Progenitor cell of endocrine pancreas (in vitro differentiated cells): ENCODE measurements around the gene C3orf22. TPM values are rescaled to one million over a fixed set of nuclear protein-coding genes. Genes with fewer than 3 reads are reported as not detected.

Experiments
- DNase-seq: peaks from one replicate; pipeline ENCODE4 v3.0.0; 2021; ENCODE audit warnings: low spot score; ENCODE audit not compliant: unreplicated experiment
- H3K27ac Mint-ChIP-seq: 2 replicates; pipeline ENCODE4 v1.8.0; 2021; ENCODE audit warnings: mild to moderate bottlenecking, moderate library complexity, mixed read lengths
- H3K27me3 Mint-ChIP-seq: 2 replicates; pipeline ENCODE4 v1.8.0; 2021; ENCODE audit warnings: mixed read lengths
- H3K36me3 Mint-ChIP-seq: 2 replicates; pipeline ENCODE4 v1.8.0; 2022; ENCODE audit warnings: mixed read lengths; ENCODE audit not compliant: insufficient read depth
- H3K4me1 Mint-ChIP-seq: 2 replicates; pipeline ENCODE4 v1.8.0; 2021; ENCODE audit warnings: low read depth, mixed read lengths
- H3K4me3 Mint-ChIP-seq: 2 replicates; pipeline ENCODE4 v1.8.0; 2021; ENCODE audit warnings: low read depth, mild to moderate bottlenecking, moderate library complexity, mixed read lengths
- H3K9me3 Mint-ChIP-seq: 2 replicates; pipeline ENCODE4 v1.8.0; 2021; ENCODE audit warnings: low read depth, mixed read lengths
- total RNA-seq: library from RNA; stranded (reverse); gene quantifications from 2 replicates; pipeline ENCODE4 v1.2.1, GENCODE V29; 2021
- TF ChIP-seq, protein P1 (sequence below): fragments of 200-600 bp; sonication (generic); IDR thresholded peaks from one replicate; pipeline ENCODE4 v1.5.0; 2021; ENCODE audit warnings: antibody characterized with exemption, mild to moderate bottlenecking; ENCODE audit not compliant: unreplicated experiment

The C3orf22 gene
- total RNA-seq, 1 donor from 2014 or later, result 0.26 TPM

DNA sequence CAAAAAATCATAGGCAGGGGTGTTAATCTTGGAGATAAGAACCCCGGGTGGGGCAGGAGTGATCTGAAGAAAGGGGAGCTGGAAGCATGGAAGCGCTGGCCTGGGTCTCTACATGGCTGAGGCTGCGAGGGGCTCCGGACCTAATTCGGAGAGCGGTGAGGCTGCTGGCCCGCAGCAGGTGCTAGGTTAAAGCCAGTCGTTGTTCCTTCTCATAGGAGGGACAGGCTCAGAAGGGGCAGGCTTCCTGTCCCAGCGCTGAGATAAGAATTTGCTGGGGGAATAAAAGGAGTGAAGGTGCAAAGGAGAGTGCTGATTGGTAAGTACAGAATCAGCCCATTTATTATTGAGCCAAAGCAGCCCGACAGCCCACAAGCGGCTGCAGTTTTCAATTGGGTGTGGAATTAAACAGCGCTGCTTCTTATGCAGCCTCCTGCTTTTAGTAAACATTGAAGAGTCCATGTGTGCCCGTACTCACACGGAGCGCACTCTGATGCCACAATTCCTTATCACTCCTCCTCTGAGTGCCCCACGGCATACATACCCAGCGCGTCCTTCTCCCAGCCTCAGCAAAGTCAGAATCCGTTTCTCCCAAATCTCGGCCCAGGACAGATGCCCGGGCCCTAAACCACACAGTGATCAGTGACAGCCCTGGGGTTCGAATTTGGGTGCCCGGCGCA, 17.6 kb downstream of the C3orf22 start:
- TF ChIP-seq, protein P1, sequence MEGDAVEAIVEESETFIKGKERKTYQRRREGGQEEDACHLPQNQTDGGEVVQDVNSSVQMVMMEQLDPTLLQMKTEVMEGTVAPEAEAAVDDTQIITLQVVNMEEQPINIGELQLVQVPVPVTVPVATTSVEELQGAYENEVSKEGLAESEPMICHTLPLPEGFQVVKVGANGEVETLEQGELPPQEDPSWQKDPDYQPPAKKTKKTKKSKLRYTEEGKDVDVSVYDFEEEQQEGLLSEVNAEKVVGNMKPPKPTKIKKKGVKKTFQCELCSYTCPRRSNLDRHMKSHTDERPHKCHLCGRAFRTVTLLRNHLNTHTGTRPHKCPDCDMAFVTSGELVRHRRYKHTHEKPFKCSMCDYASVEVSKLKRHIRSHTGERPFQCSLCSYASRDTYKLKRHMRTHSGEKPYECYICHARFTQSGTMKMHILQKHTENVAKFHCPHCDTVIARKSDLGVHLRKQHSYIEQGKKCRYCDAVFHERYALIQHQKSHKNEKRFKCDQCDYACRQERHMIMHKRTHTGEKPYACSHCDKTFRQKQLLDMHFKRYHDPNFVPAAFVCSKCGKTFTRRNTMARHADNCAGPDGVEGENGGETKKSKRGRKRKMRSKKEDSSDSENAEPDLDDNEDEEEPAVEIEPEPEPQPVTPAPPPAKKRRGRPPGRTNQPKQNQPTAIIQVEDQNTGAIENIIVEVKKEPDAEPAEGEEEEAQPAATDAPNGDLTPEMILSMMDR, result no peak
- H3K4me1 Mint-ChIP-seq, result peaks cover 8% of the 10 kb centered on the region
- H3K9me3 Mint-ChIP-seq, result no peaks in the 10 kb centered on the region
- H3K27ac Mint-ChIP-seq, result no peak overlapping the region
- H3K4me3 Mint-ChIP-seq, result no peak overlapping the region
- H3K36me3 Mint-ChIP-seq, result peaks cover 1% of the 10 kb centered on the region
- peak; percentile 3 for DNase-seq
- H3K27me3 Mint-ChIP-seq, result peaks cover 5% of the 10 kb centered on the region

DNA sequence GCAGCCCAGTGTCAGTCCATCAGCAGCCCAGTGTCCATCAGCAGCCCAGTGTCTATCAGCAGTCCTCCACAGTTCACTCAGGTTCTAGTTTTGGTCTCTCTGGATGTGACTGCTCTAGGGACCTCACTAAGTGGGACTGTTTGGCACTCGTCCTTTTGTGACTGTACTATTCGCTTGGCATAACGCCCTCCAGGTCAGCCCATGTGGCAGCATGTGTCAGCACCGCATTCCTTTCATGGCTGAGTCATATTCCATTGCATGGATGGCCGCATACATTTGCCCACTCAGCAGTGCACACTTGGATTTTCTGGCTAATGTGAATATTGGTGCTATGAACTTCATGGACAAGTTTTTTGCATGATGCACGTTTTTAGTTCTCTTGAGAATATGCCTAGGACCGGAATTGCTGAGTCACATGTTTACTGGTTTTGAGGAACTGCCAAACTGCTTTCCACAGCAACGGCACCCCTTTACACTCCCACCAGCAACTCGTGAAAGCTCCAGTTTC, 18.3 kb downstream of the C3orf22 start:
- peaks cover 1% of the 10 kb centered on the region for H3K36me3 Mint-ChIP-seq
- peaks cover 8% of the 10 kb centered on the region for H3K4me1 Mint-ChIP-seq
- TF ChIP-seq, protein P1, result no peak
- no peak overlapping the region for H3K27ac Mint-ChIP-seq
- H3K9me3 Mint-ChIP-seq, result no peaks in the 10 kb centered on the region
- no peak overlapping the region for H3K4me3 Mint-ChIP-seq
- peaks cover 5% of the 10 kb centered on the region for H3K27me3 Mint-ChIP-seq
- peak; percentile 4 for DNase-seq

DNA sequence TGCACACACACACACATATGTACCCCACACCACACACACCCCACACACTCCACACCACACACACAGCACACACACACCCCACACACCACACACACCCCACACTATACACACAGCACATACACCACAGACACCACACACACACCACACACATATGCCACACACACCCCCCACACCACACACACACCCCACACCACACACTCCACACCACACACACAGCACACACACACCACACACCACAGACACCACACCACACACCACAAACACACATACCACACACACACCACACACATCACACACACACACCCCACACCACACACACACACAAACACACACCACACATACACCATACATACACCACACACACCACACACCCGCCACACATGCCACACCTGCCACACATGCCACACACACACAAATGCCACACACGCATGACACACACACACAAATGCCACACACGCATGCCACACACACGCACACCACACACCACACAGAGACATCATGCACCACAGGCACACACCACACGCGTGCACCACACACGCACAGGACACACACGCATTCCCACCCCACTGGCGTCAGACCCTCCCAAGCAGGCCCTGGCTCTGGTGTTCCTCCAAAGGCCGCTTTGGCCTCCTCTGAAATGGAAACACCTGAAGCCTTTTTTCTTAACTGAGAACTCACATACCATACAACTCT, 19.0 kb downstream of the C3orf22 start:
- H3K4me1 Mint-ChIP-seq, result peaks cover 8% of the 10 kb centered on the region
- no peak overlapping the region for H3K27ac Mint-ChIP-seq
- DNase-seq, result no peak
- no peak overlapping the region for H3K4me3 Mint-ChIP-seq
- H3K27me3 Mint-ChIP-seq, result peaks cover 8% of the 10 kb centered on the region
- peaks cover 1% of the 10 kb centered on the region for H3K36me3 Mint-ChIP-seq
- no peaks in the 10 kb centered on the region for H3K9me3 Mint-ChIP-seq
- TF ChIP-seq, protein P1, result no peak

DNA sequence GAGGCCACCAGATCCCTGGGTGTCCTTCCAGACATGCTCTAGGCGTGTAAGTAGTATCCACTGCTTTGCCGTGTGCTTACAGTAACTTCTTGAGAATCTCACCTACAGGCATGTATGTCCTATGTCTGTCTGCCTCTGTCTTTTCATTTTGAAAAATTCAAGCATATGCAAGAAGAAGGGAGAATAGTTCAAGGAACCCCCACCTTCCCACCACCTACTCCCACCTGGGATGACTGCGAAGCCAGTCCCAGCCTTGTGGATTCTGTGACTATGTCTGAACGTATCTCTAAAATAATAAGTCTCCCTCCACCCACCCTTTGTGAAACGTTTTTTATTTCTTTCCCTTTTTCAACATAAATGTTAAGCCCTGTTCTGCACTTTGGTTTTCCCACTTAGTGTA, 19.8 kb downstream of the C3orf22 start:
- no peaks in the 10 kb centered on the region for H3K9me3 Mint-ChIP-seq
- H3K4me1 Mint-ChIP-seq, result peaks cover 7% of the 10 kb centered on the region
- TF ChIP-seq, protein P1, result no peak
- H3K27me3 Mint-ChIP-seq, result peaks cover 14% of the 10 kb centered on the region
- DNase-seq, result no peak
- H3K27ac Mint-ChIP-seq, result peak overlapping the region; percentile 53
- peaks cover 1% of the 10 kb centered on the region for H3K36me3 Mint-ChIP-seq
- no peak overlapping the region for H3K4me3 Mint-ChIP-seq

DNA sequence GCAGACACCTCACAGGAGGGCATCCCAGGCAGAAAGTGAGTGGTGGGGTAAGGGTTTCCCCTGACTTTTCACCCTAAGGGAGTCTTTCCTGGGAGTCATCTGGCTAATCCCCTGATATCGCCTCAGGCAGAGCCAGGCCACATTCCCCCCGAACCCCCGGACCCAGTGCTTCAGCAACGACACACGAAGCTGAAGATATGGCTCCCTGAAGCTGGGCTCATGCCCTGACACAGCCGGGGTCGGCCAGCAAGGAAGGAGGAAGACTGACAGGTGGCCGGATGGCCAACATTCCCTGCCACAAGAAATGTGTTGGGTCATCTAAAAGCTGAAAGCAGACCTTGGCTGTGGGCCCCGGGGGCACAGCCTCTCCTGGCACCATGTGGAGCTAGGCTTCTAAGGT, 20.4 kb downstream of the C3orf22 start:
- H3K9me3 Mint-ChIP-seq, result no peaks in the 10 kb centered on the region
- no peak overlapping the region for H3K27ac Mint-ChIP-seq
- TF ChIP-seq, protein P1, result no peak
- H3K27me3 Mint-ChIP-seq, result peaks cover 20% of the 10 kb centered on the region
- DNase-seq, result no peak
- H3K4me3 Mint-ChIP-seq, result no peak overlapping the region
- H3K4me1 Mint-ChIP-seq, result peaks cover 3% of the 10 kb centered on the region
- H3K36me3 Mint-ChIP-seq, result peaks cover 1% of the 10 kb centered on the region
